Activated CD4-positive, alpha-beta T cell treated with anti-CD3 and anti-CD28 coated beads for 48 hours (primary cell): ENCODE data around the gene WLS.

Experiments
- DNase-seq: peaks from one replicate; pipeline ENCODE4 v3.0.0-alpha.2; 2020

Gene WLS

DNA sequence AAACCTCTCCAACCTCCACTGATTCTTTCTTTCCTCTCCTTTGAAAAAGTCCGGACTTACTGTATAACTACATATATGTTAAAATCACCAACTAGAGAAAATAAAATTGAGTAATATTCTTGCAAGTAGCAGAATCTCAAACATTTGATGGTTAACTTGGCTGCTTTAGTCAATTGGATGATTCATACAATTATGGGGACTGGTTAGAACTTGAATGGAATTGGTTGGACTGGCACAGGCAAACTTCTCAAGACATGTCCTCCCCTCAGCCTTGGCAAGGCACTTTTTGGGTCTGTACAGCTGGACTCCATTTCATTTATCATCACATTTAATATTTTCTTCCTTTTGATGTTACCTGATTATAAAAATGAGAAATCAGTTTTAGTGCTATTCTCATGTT lies 6.5 kb downstream of the WLS start:
- DNase-seq = no peak

DNA sequence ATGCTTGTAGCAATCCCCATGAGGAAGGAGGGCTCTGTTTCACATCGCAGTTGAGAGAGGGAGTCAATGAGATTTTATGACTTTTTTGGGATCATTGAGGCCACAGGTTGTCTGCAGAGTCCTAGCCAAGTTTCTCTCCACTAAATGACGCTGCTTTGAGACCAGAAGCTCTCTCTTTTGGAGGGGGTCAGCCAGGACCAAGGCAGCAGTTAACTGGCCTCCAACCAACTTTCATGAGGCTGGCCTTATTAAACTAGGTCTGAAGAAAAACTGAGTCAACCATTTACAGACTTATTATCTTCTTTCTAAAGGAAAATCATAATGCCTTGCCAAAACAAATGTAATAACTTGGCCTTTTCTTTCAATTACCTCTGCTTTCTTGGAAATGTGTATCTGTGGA lies 8.6 kb downstream of the WLS start:
- DNase-seq = no peak

GRCh38 chr1:68221980-68222373 lies 10.3 kb downstream of the WLS start:
- no peak for DNase-seq

DNA sequence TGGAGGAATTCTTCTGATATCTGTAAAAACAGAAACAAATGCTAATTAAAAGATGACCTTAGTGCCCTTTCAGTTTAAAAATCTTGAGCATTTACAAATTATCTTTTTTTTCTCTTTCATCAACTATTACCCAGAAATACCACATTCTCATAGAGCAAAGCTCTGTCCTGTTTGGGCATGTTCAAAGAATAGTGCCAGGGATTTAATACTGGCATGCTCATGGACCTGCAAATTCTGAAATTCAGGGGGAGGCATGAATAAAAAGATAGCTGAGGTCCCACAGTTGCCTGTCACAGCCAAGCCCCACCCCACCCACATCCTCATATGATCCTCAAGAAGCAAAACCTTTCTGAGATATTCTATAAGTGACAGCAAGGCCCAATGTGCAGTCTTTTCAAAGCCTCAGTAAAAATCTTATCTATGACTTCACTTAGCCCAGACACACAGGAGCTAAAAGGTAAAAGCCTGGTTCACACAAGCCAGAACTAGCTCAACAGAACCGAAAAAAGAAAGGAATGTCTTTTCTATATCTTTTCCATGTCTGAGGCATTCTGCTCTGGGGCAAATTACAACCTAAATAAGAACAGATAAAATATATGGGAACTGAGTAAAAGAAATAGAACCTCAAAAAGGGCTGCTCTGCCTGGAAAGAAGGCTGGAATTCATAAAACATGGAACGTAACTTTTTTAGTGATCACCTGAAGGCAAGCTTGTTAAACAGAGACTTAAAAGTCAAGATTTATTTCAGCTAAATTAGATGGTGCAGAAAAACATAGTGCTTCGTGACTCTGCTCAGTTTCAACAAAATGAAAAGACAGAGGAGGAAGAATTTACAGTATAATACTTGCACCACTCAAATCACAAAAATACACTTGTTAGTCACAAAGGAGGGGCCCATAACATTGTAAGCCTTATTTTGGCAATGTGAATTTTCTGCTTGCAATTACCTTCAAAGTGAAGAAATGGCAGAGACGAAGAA lies 11.0 kb downstream of the WLS start:
- DNase-seq = no peak

DNA sequence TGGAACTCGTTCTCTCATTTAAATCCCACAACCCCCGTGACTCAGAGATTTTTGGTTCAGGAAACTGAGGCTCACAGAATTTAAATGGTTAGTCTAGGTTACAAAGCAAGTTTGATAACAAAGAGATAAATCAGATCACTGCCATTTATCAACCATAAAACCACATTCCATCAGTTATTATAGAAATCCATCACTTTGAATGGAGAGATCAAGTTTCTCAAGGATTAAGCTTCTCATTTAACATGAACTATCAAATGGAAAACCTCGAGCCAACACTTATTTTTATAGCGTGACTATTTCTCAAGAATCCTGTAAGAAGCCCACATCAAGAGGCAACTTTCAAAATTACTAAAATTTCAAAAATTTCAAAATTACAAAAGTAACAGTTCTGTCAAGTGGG lies 11.9 kb downstream of the WLS start:
- no peak for DNase-seq

GRCh38 chr1:68218490-68218889 lies 13.8 kb downstream of the WLS start:
- DNase-seq = no peak

- DNase-seq = no peak
These were observed 14.7 kb downstream of the WLS start for GRCh38 chr1:68217618-68218017.

GRCh38 chr1:68217060-68217554 lies 15.2 kb downstream of the WLS start:
- DNase-seq = no peak

GRCh38 chr1:68216089-68216772 lies 16.1 kb downstream of the WLS start:
- DNase-seq = no peak

GRCh38 chr1:68213843-68214242 lies 18.5 kb downstream of the WLS start:
- DNase-seq = no peak

DNA sequence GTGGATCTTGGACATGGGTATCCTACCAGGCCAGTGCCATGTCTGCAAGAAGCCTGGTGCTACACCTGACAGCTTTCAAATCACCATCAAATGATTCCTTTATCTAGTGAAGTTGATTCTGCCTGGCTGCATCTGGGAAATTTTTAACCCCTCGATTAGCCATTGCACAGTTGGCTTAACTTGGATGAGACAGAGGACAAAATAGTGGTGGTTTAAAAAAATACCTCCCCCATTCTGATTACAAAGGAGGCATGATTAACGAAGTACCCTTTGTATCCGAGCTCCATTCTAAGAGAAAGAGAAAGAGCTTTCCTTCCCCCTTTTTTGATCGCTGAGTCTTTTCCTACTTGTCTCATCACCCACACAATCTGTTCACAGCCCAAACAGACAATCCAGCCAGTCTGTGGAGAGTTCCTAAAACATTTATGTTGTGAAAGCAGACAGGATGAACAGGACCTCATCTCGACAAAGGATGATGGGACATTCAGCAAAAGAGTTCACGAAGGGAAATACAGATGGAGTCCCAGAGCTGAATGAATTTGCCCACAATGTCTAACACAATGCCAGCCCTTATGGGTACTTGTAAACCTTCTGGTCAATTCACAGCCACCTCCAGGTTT lies 20.5 kb downstream of the WLS start:
- no peak for DNase-seq

DNA sequence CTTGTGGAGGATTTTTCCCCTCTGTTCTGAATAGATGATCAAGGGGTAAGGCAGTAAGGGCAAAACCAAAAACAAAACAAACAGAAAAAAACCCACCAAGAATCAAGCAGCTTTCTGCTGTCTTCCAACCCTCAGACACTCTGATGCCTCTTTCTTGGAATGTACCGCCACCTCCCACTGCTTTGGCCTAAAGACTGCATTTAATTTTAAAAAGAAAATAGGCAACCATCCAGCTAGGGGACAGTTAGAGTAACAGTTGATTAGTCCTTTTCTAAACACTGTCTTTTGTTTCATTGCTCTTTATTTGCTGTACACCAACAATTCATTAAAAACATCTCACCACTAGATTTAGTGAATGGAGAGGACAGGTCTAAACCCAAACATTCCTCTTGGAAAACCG lies 21.5 kb downstream of the WLS start:
- DNase-seq = no peak

DNA sequence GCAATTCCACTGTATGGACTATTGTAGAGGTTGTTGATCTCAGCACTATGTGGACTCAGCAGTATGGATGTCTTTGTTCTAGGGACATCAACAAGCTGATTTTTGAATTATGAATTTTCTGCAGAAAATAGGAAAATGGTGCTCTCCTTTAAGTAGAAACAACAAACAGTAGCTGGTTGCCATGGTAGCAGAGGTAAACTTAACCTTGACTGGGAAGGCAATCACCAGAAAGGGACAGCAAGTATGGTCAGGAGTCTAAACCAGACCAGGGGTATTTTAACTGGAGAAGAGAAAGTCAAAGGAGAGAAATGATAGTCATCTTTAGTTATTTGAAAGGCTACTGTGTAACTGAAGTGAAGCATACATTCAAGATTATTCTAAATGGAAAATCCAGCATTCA lies 22.3 kb downstream of the WLS start:
- DNase-seq = no peak

DNA sequence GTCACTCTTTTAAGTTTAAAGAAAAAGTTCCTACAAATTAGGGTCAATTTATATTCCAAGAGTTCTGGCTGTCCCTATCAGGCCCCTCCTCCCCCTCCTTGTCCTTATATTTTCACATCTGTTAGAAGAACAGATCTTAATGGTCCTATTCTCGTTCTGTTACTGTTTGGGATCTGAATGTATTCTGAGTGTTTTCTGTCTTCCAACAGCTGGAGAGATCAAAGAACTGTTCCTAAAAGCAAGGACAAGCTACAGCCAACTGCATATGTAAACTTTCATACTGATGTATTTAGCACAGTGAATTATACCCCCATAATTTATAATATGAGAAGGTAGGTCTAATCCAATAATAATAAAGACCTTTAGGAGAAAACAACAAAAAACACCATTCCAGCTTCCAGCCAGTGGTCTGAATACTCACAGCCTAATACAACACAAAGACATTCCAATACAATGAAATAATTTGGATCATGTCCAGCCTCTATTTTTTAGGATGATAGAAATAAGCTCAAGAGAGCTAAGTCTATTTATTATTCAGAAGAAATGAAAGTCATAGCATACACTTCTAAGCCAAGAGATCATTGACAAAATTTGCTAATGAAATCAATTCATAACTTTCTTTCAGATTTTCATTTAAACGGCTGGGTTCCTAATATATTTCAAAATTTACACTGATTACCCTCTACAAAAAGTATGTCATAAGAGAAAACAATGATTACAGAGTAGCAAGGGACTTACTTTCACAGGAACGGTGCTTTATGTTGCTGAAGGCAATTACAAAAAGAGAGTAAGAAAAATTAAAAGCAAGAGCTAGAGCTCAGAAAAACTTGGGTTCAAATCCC lies 25.3 kb downstream of the WLS start:
- DNase-seq = no peak

DNA sequence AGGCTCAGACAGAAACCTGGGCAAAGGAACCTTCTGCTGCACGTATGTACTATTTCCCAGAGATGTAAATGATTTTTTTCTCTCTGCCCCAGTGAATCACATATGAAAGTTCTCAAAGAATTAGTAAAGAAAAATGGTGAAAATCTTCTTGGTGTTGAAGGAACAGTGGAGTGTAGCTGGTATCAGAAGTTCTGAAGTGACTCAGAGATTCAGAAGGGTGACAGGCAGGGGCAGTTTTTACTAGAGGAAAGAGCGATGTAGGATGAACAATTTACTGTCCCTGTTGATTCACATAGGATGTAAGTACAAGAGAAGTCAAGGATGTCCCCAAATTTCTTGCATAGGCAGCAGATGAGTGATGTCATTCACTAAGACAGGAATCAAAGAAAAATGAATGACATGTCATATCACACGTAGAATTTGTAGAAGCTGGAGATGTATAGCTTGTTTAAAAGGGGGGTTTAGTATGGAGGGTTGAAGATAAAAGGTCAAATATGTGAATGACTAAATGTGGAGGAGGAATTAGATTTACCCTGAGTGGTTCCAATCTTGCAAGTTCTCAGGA lies 26.4 kb downstream of the WLS start:
- DNase-seq = no peak

DNA sequence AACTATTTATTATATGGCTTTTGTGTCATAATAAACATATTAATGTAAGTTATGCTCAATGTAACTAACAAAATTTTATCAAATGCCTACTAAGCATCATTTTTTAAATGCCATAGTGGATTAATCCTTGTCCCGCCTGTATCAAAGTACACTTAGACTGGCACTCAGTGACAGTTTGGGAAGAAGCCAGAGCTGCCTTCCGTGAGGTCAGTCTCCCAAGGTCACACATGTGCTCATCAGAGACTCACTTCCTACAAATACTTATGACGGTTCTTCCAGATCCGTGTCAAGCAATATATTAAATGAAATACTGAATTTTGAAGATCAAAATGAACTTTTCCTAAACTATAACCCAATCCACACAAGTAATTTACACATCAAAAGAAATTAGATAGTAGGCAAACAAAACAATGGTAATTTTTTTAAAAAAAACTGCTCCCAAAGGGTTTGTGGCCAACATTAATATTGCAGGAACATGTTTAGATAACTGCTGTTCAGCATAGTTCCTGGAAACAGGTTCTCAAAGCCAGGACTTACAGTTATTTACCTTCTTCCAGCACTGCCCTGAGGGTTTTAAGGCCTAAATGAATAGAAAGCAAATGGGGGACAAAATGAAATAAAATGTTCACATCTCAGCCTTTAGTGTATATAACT lies 27.2 kb downstream of the WLS start:
- no peak for DNase-seq

DNA sequence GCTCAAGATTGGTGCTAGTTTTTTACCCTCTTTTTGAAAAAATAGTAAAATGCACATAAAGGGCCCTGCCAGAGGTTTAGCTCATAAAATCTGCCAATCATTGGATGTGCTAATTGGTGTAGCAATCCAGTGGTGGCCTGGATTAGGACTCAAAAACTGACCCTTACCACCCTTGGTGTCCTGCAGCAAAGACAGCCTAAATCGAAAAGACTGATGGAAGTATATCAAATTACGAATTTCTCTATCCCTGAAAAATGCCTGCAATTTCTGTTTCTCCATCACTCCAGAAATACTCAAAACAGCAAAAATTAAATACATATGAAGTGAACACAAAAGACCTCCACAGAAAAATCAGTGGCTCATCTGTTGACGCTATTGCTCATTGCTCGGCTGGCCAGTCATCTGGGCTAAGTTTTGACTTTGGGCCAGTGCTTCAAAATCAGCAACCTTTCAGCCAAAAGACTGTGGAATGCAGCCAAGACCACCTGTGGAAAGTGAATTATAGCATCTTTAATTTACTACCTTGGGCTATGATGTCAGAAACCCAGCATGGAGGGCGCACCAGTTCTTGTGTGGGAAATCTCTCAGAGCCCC lies 30.0 kb downstream of the WLS start:
- DNase-seq = no peak

- DNase-seq = no peak
These were observed 30.6 kb downstream of the WLS start for GRCh38 chr1:68201546-68202238.

- DNase-seq = no peak
These were observed 32.7 kb downstream of the WLS start for GRCh38 chr1:68199603-68200002.

GRCh38 chr1:68198752-68199151 lies 33.6 kb downstream of the WLS start:
- DNase-seq = no peak

- DNase-seq = no peak
These were observed 34.4 kb downstream of the WLS start for GRCh38 chr1:68197891-68198290.
